Measurements from ENCODE around the gene LRFN4. TPM values are rescaled to one million over a fixed set of nuclear protein-coding genes. Genes with fewer than 3 reads are reported as not detected.

Gene LRFN4
- total RNA-seq, 1 donor from 2014 or later: 33.7 TPM

- Histone ChIP-seq H3K36me3 (ENCODE audit: insufficient read depth, low read length) (no peaks in the 10 kb centered on the region), H3K9me3 (ENCODE audit: insufficient read depth, low read depth, low read length) (no peaks in the 10 kb centered on the region), H3K4me3 (ENCODE audit: insufficient read depth, low read depth, low read length) (no peak overlapping the region), H3K27ac (ENCODE audit: low read depth, low read length) (no peak overlapping the region), H2AFZ (ENCODE audit: low read depth, low read length) (no peak overlapping the region), H3K4me2 (ENCODE audit: low read length) (peak overlapping the region; percentile 37), H3K79me2 (ENCODE audit: insufficient read depth, low read length) (no peaks in the 10 kb centered on the region), H3K9ac (ENCODE audit: low read length) (no peak overlapping the region), H4K20me1 (ENCODE audit: insufficient read depth, low read length) (no peaks in the 10 kb centered on the region), H3K4me1 (ENCODE audit: insufficient read depth, low read length) (peaks cover 25% of the 10 kb centered on the region), H3K27me3 (ENCODE audit: insufficient read depth, low read length) (no peaks in the 10 kb centered on the region)
- FAIRE-seq: no peak
- no peaks in the 10 kb centered on the region for H3K9me3 Mint-ChIP-seq (ENCODE audit: unreplicated experiment)
- no peak overlapping the region for H3K4me3 Mint-ChIP-seq (ENCODE audit: unreplicated experiment)
- DNase-seq (ENCODE audit: low read depth): no peak
- no peaks in the 10 kb centered on the region for H3K36me3 Mint-ChIP-seq (ENCODE audit: low read depth, unreplicated experiment)
- TF ChIP-seq EZH2 (IDR thresholded peaks at IDR 0.05; ENCODE audit: insufficient read depth, low read length) (no peak), CTCF (IDR thresholded peaks at IDR 0.05; ENCODE audit: insufficient read depth, low read depth, low read length) (no peak)
- peaks cover 19% of the 10 kb centered on the region for H3K4me1 Mint-ChIP-seq (ENCODE audit: low read depth, unreplicated experiment)
- H3K27ac Mint-ChIP-seq (ENCODE audit: unreplicated experiment): no peak overlapping the region
- peaks cover 5% of the 10 kb centered on the region for H3K27me3 Mint-ChIP-seq (ENCODE audit: low read depth, unreplicated experiment)
Observed at GRCh38 chr11:66904981-66905521, 48.2 kb downstream of the LRFN4 start.

GRCh38 chr11:66905631-66906030 is 48.8 kb downstream of the LRFN4 start:
- no peak overlapping the region for H3K4me3 ChIP-seq (ENCODE audit: insufficient read depth, low read depth, low read length)
- peak overlapping the region; percentile 13 for H3K4me2 ChIP-seq (ENCODE audit: low read length)
- FAIRE-seq (no peak), DNase-seq (ENCODE audit: low read depth) (no peak)
- no peaks in the 10 kb centered on the region for H4K20me1 ChIP-seq (ENCODE audit: insufficient read depth, low read length)
- H3K36me3 ChIP-seq (ENCODE audit: insufficient read depth, low read length): no peaks in the 10 kb centered on the region
- Mint-ChIP-seq H3K27me3 (ENCODE audit: low read depth, unreplicated experiment) (peaks cover 7% of the 10 kb centered on the region), H3K4me1 (ENCODE audit: low read depth, unreplicated experiment) (peaks cover 19% of the 10 kb centered on the region), H3K27ac (ENCODE audit: unreplicated experiment) (no peak overlapping the region), H3K36me3 (ENCODE audit: low read depth, unreplicated experiment) (no peaks in the 10 kb centered on the region), H3K4me3 (ENCODE audit: unreplicated experiment) (no peak overlapping the region), H3K9me3 (ENCODE audit: unreplicated experiment) (no peaks in the 10 kb centered on the region)
- no peak for TF ChIP-seq EZH2 (IDR thresholded peaks at IDR 0.05; ENCODE audit: insufficient read depth, low read length)
- no peak for TF ChIP-seq CTCF (IDR thresholded peaks at IDR 0.05; ENCODE audit: insufficient read depth, low read depth, low read length)
- H3K9ac ChIP-seq (ENCODE audit: low read length): no peak overlapping the region
- no peak overlapping the region for H3K27ac ChIP-seq (ENCODE audit: low read depth, low read length)
- no peak overlapping the region for H2AFZ ChIP-seq (ENCODE audit: low read depth, low read length)
- no peaks in the 10 kb centered on the region for H3K9me3 ChIP-seq (ENCODE audit: insufficient read depth, low read depth, low read length)
- H3K27me3 ChIP-seq (ENCODE audit: insufficient read depth, low read length): no peaks in the 10 kb centered on the region
- H3K4me1 ChIP-seq (ENCODE audit: insufficient read depth, low read length): peaks cover 25% of the 10 kb centered on the region
- H3K79me2 ChIP-seq (ENCODE audit: insufficient read depth, low read length): no peaks in the 10 kb centered on the region

GRCh38 chr11:66906061-66906733 is 49.3 kb downstream of the LRFN4 start:
- TF ChIP-seq CTCF (IDR thresholded peaks at IDR 0.05; ENCODE audit: insufficient read depth, low read depth, low read length): no peak
- no peak for TF ChIP-seq EZH2 (IDR thresholded peaks at IDR 0.05; ENCODE audit: insufficient read depth, low read length)
- no peaks in the 10 kb centered on the region for H3K9me3 ChIP-seq (ENCODE audit: insufficient read depth, low read depth, low read length)
- H3K9me3 Mint-ChIP-seq (ENCODE audit: unreplicated experiment): no peaks in the 10 kb centered on the region
- no peak overlapping the region for H3K4me3 Mint-ChIP-seq (ENCODE audit: unreplicated experiment)
- H3K36me3 ChIP-seq (ENCODE audit: insufficient read depth, low read length): no peaks in the 10 kb centered on the region
- H3K27me3 ChIP-seq (ENCODE audit: insufficient read depth, low read length): no peaks in the 10 kb centered on the region
- no peak overlapping the region for H3K27ac ChIP-seq (ENCODE audit: low read depth, low read length)
- peaks cover 25% of the 10 kb centered on the region for H3K4me1 ChIP-seq (ENCODE audit: insufficient read depth, low read length)
- peaks cover 19% of the 10 kb centered on the region for H3K4me1 Mint-ChIP-seq (ENCODE audit: low read depth, unreplicated experiment)
- no peaks in the 10 kb centered on the region for H4K20me1 ChIP-seq (ENCODE audit: insufficient read depth, low read length)
- H3K27me3 Mint-ChIP-seq (ENCODE audit: low read depth, unreplicated experiment): peaks cover 7% of the 10 kb centered on the region
- no peak overlapping the region for H3K9ac ChIP-seq (ENCODE audit: low read length)
- no peaks in the 10 kb centered on the region for H3K79me2 ChIP-seq (ENCODE audit: insufficient read depth, low read length)
- DNase-seq (ENCODE audit: low read depth): peak; percentile 55
- peak overlapping the region; percentile 13 for H3K4me2 ChIP-seq (ENCODE audit: low read length)
- H3K27ac Mint-ChIP-seq (ENCODE audit: unreplicated experiment): peak overlapping the region; percentile 18
- FAIRE-seq: no peak
- H3K36me3 Mint-ChIP-seq (ENCODE audit: low read depth, unreplicated experiment): no peaks in the 10 kb centered on the region
- H3K4me3 ChIP-seq (ENCODE audit: insufficient read depth, low read depth, low read length): no peak overlapping the region
- peak overlapping the region; percentile 8 for H2AFZ ChIP-seq (ENCODE audit: low read depth, low read length)

All from astrocyte (in vitro differentiated cells and primary cell).